PC-3 (cell line): Measurements from ENCODE around the gene RSBN1L. TPM values are rescaled to one million over a fixed set of nuclear protein-coding genes. Genes with fewer than 3 reads are reported as not detected.
A peak's percentile ranks its signal among the peaks of the same experiment; 100 is the strongest.

Experiments
- ATAC-seq: fragments of 200-7000 bp; cut with Tn5 transposase; 2 replicates; pipeline ENCODE4 v1.9.1; 2020; ENCODE audit warnings: mild to moderate bottlenecking, moderate library complexity
- BruUV-seq: library from RNA; stranded (reverse); fragments of 400-500 nt; replicated peaks from 2 replicates; lab custom pipeline; 2021; lab: Mats Ljungman, UMichigan
- CTCF ChIA-PET: fragments of 300-600 bp; sonication (Branson Sonifier 250); formaldehyde crosslinking; loops from one replicate; lab custom pipeline; 2022; ENCODE audit warnings: antibody characterized with exemption; lab: Charles Lee
- POLR2A ChIA-PET: fragments of 300-600 bp; sonication (Branson Sonifier 250); formaldehyde crosslinking; loops from one replicate; lab custom pipeline; 2022; ENCODE audit warnings: antibody characterized with exemption; ENCODE audit not compliant: unreplicated experiment; lab: Charles Lee
- DNase-seq: peaks from one replicate; pipeline ENCODE4 v3.0.0-alpha.2; 2015
- H2AFZ ChIP-seq: fragments of 300-600 bp; sonication (generic); 2 replicates; pipeline ENCODE4 v1.6.0; 2016; ENCODE audit warnings: antibody characterized with exemption, low read length
- H3F3A ChIP-seq: fragments of 300-600 bp; sonication (generic); one replicate; pipeline ENCODE4 v1.6.0; 2017; ENCODE audit warnings: antibody characterized with exemption, low read length, control low read depth, mild to moderate bottlenecking; ENCODE audit not compliant: unreplicated experiment
- H3K27ac ChIP-seq: fragments of 300-600 bp; sonication (generic); 2 replicates; pipeline ENCODE4 v1.5.1; 2016; ENCODE audit warnings: mild to moderate bottlenecking, low read length
- H3K27me3 ChIP-seq: fragments of 300-600 bp; sonication (generic); 2 replicates; pipeline ENCODE4 v1.6.1; 2016; ENCODE audit warnings: low read length, mixed read lengths
- H3K36me3 ChIP-seq: fragments of 300-600 bp; sonication (generic); 2 replicates; pipeline ENCODE4 v1.6.1; 2016; ENCODE audit warnings: low read depth, mixed run types, low read length, mixed read lengths
- H3K4me1 ChIP-seq: fragments of 300-600 bp; sonication (generic); 2 replicates; pipeline ENCODE4 v1.5.1; 2016; ENCODE audit warnings: low read length; ENCODE audit not compliant: insufficient read depth
- H3K4me2 ChIP-seq: fragments of 300-600 bp; sonication (generic); 2 replicates; pipeline ENCODE4 v1.6.0; 2016; ENCODE audit warnings: low read length
- H3K4me3 ChIP-seq: fragments of 300-600 bp; sonication (generic); 2 replicates; pipeline ENCODE4 v1.5.1; 2016; ENCODE audit warnings: mild to moderate bottlenecking, low read length, mixed read lengths
- H3K79me2 ChIP-seq: fragments of 300-600 bp; sonication (generic); 2 replicates; pipeline ENCODE4 v1.6.1; 2017; ENCODE audit warnings: low read length, mixed read lengths
- H3K9ac ChIP-seq: fragments of 300-600 bp; sonication (generic); 2 replicates; pipeline ENCODE4 v1.6.0; 2016; ENCODE audit warnings: mild to moderate bottlenecking, low read length
- H3K9me2 ChIP-seq: fragments of 300-600 bp; sonication (generic); replicated peaks from 2 replicates; pipeline ENCODE4 v1.6.1; 2016; ENCODE audit warnings: mixed run types, low read length, mixed read lengths
- H3K9me3 ChIP-seq: fragments of 300-600 bp; sonication (generic); 2 replicates; pipeline ENCODE4 v1.6.1; 2016; ENCODE audit warnings: low read length, mixed read lengths
- H4K20me1 ChIP-seq: fragments of 300-600 bp; sonication (generic); 2 replicates; pipeline ENCODE4 v1.6.1; 2016; ENCODE audit warnings: low read length, mixed read lengths
- EZH2 ChIP-seq: fragments of 300-600 bp; sonication (generic); IDR thresholded peaks from one replicate; pipeline ENCODE4 v1.6.1; 2017; ENCODE audit warnings: antibody characterized with exemption, mild to moderate bottlenecking, low read length; ENCODE audit not compliant: unreplicated experiment
- EZH2phosphoT487 ChIP-seq: fragments of 300-600 bp; sonication (generic); IDR thresholded peaks from 2 replicates; pipeline ENCODE4 v1.6.1; 2018; ENCODE audit warnings: mild to moderate bottlenecking, antibody characterized with exemption, low read length, borderline replicate concordance
- intact Hi-C: fragments of 100-400 bp; cut with micrococcal nuclease; formaldehyde crosslinking; loops from 2 replicates; pipeline ENCODE4 v1.9.0; 2023
- total RNA-seq: library from RNA; depleted of rRNA; stranded (reverse); fragments of >200 nt; gene quantifications from 2 replicates; pipeline ENCODE4 v1.2.3, GENCODE V29; 2014
- TF ChIP-seq, protein P1 (sequence below): fragments of 300-600 bp; sonication (generic); conservative IDR thresholded peaks from 2 replicates; pipeline ENCODE4 v1.5.1; 2017; ENCODE audit warnings: antibody characterized with exemption, low read depth, mild to moderate bottlenecking, low read length

RSBN1L gene
- total RNA-seq, 1 experiment from 2014 or later: 6.9 TPM

DNA sequence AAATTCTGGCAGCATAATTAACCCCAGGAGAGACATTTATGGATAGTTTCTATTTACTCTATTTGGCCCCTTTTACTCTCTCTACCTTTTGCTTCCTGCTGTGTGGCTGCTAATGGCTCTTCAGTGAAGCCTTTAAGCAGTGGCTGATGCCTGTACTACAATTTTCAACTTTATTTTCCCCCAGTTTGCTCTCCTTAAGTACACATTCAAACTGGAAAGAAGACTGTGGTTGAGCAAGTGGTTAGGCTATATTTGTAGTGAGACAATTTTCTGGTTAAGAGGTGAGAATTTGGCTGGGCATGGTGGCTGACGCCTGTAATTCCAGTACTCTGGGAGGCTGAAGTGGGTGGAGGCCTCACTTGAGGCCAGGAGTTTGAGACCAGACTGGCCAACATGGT, 8.5 kb upstream of the RSBN1L start:
- Histone ChIP-seq H3K27ac (no peak overlapping the region), H3F3A (peaks cover 8% of the 10 kb centered on the region), H3K9me3 (no peaks in the 10 kb centered on the region), H3K9me2 (no peaks in the 10 kb centered on the region), H2AFZ (no peak overlapping the region), H3K36me3 (no peaks in the 10 kb centered on the region; the same call in 1 of the 2 replicates), H4K20me1 (no peaks in the 10 kb centered on the region), H3K27me3 (no peaks in the 10 kb centered on the region), H3K4me3 (no peak overlapping the region), H3K79me2 (peaks cover 18% of the 10 kb centered on the region), H3K4me1 (peaks cover 33% of the 10 kb centered on the region), H3K9ac (no peak overlapping the region), H3K4me2 (peak overlapping the region; percentile 54; the same call in 1 of the 2 replicates)
- POLR2A ChIA-PET: interaction anchor here (0.6 kb wide), 1 partner anchor 48 kb away, joined by 3 read pairs; no protein-coding TSS in a partner anchor
- DNase-seq (no peak), ATAC-seq (no peak)
- intact Hi-C loops: loop anchor here (1.0 kb wide), 1 partner anchor 9 kb away; the partner anchor contains the start of gene RSBN1L
- CTCF ChIA-PET: interaction anchor here (0.6 kb wide), 1 partner anchor 133 kb away, joined by 3 read pairs; no protein-coding TSS in a partner anchor
- TF ChIP-seq EZH2phosphoT487: no peak
- TF ChIP-seq EZH2: no peak
- TF ChIP-seq, protein P1, sequence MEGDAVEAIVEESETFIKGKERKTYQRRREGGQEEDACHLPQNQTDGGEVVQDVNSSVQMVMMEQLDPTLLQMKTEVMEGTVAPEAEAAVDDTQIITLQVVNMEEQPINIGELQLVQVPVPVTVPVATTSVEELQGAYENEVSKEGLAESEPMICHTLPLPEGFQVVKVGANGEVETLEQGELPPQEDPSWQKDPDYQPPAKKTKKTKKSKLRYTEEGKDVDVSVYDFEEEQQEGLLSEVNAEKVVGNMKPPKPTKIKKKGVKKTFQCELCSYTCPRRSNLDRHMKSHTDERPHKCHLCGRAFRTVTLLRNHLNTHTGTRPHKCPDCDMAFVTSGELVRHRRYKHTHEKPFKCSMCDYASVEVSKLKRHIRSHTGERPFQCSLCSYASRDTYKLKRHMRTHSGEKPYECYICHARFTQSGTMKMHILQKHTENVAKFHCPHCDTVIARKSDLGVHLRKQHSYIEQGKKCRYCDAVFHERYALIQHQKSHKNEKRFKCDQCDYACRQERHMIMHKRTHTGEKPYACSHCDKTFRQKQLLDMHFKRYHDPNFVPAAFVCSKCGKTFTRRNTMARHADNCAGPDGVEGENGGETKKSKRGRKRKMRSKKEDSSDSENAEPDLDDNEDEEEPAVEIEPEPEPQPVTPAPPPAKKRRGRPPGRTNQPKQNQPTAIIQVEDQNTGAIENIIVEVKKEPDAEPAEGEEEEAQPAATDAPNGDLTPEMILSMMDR: no peak
- BruUV-seq: no TSS peak

DNA sequence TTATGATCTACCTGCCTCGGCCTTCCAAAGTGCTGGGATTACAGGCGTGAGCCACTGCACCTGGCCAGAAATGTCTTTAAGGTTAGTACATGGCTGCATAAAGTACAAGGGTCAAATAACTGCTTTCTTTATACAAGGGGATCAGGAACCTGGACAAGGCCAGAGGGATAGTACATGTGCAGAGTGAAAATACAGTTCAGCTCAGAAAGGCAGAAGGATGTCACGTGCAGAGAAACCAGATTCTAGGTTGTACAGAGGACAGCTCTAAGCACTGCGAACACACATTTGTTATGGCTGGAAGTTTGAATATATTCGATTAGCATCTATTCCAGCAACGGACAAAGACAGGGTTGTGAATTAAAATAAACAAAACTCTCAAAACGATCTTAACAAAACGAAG, 6.0 kb upstream of the RSBN1L start:
- Histone ChIP-seq H3K27ac (no peak overlapping the region), H3K9ac (no peak overlapping the region), H3K27me3 (no peaks in the 10 kb centered on the region), H2AFZ (no peak overlapping the region), H3K9me2 (no peaks in the 10 kb centered on the region), H4K20me1 (no peaks in the 10 kb centered on the region), H3K9me3 (no peaks in the 10 kb centered on the region), H3F3A (peaks cover 8% of the 10 kb centered on the region), H3K79me2 (peaks cover 33% of the 10 kb centered on the region), H3K4me3 (no peak overlapping the region), H3K36me3 (no peaks in the 10 kb centered on the region), H3K4me1 (peaks cover 26% of the 10 kb centered on the region), H3K4me2 (no peak overlapping the region)
- POLR2A ChIA-PET: no interaction called here
- DNase-seq: no peak
- ATAC-seq: no peak
- BruUV-seq: no TSS peak
- intact Hi-C loops: no loop called here
- TF ChIP-seq, protein P1: no peak
- TF ChIP-seq EZH2phosphoT487: no peak
- CTCF ChIA-PET: no interaction called here

DNA sequence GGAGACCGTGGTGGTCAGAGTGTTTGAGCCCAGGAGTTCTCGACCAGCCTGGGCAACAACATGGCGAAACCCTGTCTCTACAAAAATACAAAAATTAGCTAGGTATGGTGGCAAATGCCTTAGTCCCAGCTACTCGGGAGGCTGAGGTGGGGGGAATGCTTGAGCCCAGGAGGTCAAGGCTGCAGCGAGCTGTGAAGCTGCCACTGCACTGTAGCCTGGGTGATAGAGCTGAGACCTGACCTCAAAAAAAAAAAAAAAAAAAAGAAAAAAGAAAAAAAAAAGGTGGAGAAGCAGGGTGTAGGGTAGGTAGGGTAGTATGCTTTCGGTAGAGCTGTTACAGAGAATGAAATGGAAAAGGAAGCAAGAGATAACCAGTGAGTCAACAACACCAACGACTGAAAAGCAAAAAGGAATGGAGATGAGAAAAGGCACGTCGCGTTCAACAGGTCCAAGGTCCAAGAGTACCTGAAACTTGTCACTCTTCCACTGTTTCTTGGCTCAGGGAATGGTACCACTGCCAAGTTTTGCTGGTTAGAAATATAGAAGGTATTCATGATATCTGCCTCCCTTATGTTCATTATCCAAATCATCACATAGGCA, 4.3 kb upstream of the RSBN1L start:
- CTCF ChIA-PET: no interaction called here
- Histone ChIP-seq H3K4me3 (no peak overlapping the region), H3K4me2 (no peak overlapping the region), H3F3A (peaks cover 5% of the 10 kb centered on the region), H3K4me1 (peaks cover 13% of the 10 kb centered on the region), H3K9me2 (no peaks in the 10 kb centered on the region), H3K27ac (no peak overlapping the region), H3K36me3 (no peaks in the 10 kb centered on the region), H3K9ac (no peak overlapping the region), H2AFZ (no peak overlapping the region), H3K79me2 (peaks cover 35% of the 10 kb centered on the region), H3K9me3 (no peaks in the 10 kb centered on the region), H3K27me3 (no peaks in the 10 kb centered on the region), H4K20me1 (no peaks in the 10 kb centered on the region)
- POLR2A ChIA-PET: no interaction called here
- ATAC-seq (no peak), DNase-seq (no peak)
- intact Hi-C loops: no loop called here
- TF ChIP-seq, protein P1: no peak
- TF ChIP-seq EZH2phosphoT487: no peak
- TF ChIP-seq EZH2: no peak
- no TSS peak for BruUV-seq
